ENCODE results near the gene CXCL12. TPM values are rescaled to one million over a fixed set of nuclear protein-coding genes. Genes with fewer than 3 reads are reported as not detected.

Gene CXCL12
- total RNA-seq, 1 experiment from 2014 or later, result 0.82 TPM

- no TSS peak for BruUV-seq (replicated peaks)
- Histone ChIP-seq H3K36me3 (ENCODE audit: control insufficient read depth, insufficient read depth, low read length) (no peaks in the 10 kb centered on the region), H3K4me3 (ENCODE audit: low read depth in 2 of 2, low read length in 2 of 2) (no peak overlapping the region), H3K4me1 (ENCODE audit: control insufficient read depth, insufficient read depth, low read length) (no peaks in the 10 kb centered on the region), H3K9me3 (ENCODE audit: control insufficient read depth, insufficient read depth, low read depth, low read length) (no peaks in the 10 kb centered on the region), H3K27ac (ENCODE audit: low read length) (no peak overlapping the region), H3K27me3 (ENCODE audit: control insufficient read depth, insufficient read depth, low read length) (peaks cover 2% of the 10 kb centered on the region; the same call in 1 of the 2 replicates)
- in situ Hi-C loops (cut with HindIII; ENCODE audit: low pct_unique_long_range_greater_than_20kb, low sequenced_read_pairs) (no loop called here), intact Hi-C loops (cut with micrococcal nuclease; ENCODE audit: unreplicated experiment) (no loop called here)
- no peak for DNase-seq (ENCODE audit: low read depth, low spot score)
- CTCF ChIA-PET, result no interaction called here
- POLR2A ChIA-PET, result no interaction called here
- no peak for ATAC-seq
- TF ChIP-seq REST (IDR thresholded peaks at IDR 0.05; ENCODE audit: insufficient read depth in 1 of 2, low read depth in 2 of 2, low read length in 1 of 2) (no peak), CTCF (IDR thresholded peaks at IDR 0.05) (no peak), SIN3A (IDR thresholded peaks at IDR 0.05; ENCODE audit: borderline replicate concordance, insufficient read depth, low read depth, low read length) (no peak), TCF7L2 (IDR thresholded peaks at IDR 0.05; ENCODE audit: low read depth, low read length) (no peak), POLR2AphosphoS5 (IDR thresholded peaks at IDR 0.05; ENCODE audit: low read depth, low read length) (no peak)
Measured at GRCh38 chr10:44339218-44339617, 45.7 kb downstream of the CXCL12 start.

- no TSS peak for BruUV-seq (replicated peaks)
- in situ Hi-C loops (cut with HindIII; ENCODE audit: low pct_unique_long_range_greater_than_20kb, low sequenced_read_pairs), result no loop called here
- H3K9me3 ChIP-seq (ENCODE audit: control insufficient read depth, insufficient read depth, low read depth, low read length), result no peaks in the 10 kb centered on the region
- ATAC-seq (no peak), DNase-seq (ENCODE audit: low read depth, low spot score) (no peak)
- intact Hi-C loops (cut with micrococcal nuclease; ENCODE audit: unreplicated experiment), result no loop called here
- H3K4me1 ChIP-seq (ENCODE audit: control insufficient read depth, insufficient read depth, low read length), result no peaks in the 10 kb centered on the region
- TF ChIP-seq REST (IDR thresholded peaks at IDR 0.05; ENCODE audit: insufficient read depth in 1 of 2, low read depth in 2 of 2, low read length in 1 of 2) (no peak), CTCF (IDR thresholded peaks at IDR 0.05) (no peak), POLR2AphosphoS5 (IDR thresholded peaks at IDR 0.05; ENCODE audit: low read depth, low read length) (no peak), TCF7L2 (IDR thresholded peaks at IDR 0.05; ENCODE audit: low read depth, low read length) (no peak), SIN3A (IDR thresholded peaks at IDR 0.05; ENCODE audit: borderline replicate concordance, insufficient read depth, low read depth, low read length) (no peak)
- H3K27me3 ChIP-seq (ENCODE audit: control insufficient read depth, insufficient read depth, low read length), result no peaks in the 10 kb centered on the region
- H3K36me3 ChIP-seq (ENCODE audit: control insufficient read depth, insufficient read depth, low read length), result no peaks in the 10 kb centered on the region
- no peak overlapping the region for H3K27ac ChIP-seq (ENCODE audit: low read length)
- ChIA-PET POLR2A (interaction anchor here (0.6 kb wide), 1 partner anchor 388 kb away, joined by 3 read pairs; no protein-coding TSS in a partner anchor), CTCF (no interaction called here)
- H3K4me3 ChIP-seq (ENCODE audit: low read depth in 2 of 2, low read length in 2 of 2), result no peak overlapping the region
Measured at GRCh38 chr10:44337081-44337480, 47.8 kb downstream of the CXCL12 start.
